Activated CD4-positive, alpha-beta T cell treated with anti-CD3 and anti-CD28 coated beads, Interleukin-2, Interleukin-6, amounts not matched to agents 100 ng/mL and 50 ng/mL, durations not matched to agents 16 hours and 8 hours (primary cell): ENCODE data around the gene SACS.
A peak's percentile ranks its signal among the peaks of the same experiment; 100 is the strongest.
"Not testable (repeated sequence)": the region's sequence is repeated elsewhere in the genome, so short reads cannot be mapped to it uniquely, and the experiment has no call there.

ENCODE experiments used
- DNase-seq: peaks from one replicate; pipeline ENCODE4 v3.0.0-alpha.2; 2020

Gene SACS

DNA sequence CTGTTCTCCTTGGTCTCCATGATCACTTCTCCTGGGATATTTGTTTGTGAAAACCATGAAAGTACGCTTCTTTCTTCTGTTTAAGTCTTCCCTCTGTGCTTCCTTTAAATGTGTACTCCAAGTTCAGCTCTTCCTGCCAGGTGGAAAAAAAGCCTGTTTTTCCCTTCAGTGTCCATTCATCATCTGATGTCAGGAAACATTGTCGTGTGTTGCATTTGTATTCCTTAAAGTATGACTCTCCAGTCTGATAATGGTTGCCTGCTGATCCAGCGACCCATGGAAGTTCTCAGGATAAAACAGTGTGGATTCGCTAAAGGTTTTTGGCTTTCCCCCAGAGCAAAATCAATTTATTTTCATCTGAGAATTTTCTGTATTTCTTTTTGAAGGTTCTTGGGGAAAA lies 22.3 kb downstream of the SACS start:
- no peak for DNase-seq

- no peak for DNase-seq
Observed at GRCh38 chr13:23408026-23408425, 25.5 kb downstream of the SACS start.

DNA sequence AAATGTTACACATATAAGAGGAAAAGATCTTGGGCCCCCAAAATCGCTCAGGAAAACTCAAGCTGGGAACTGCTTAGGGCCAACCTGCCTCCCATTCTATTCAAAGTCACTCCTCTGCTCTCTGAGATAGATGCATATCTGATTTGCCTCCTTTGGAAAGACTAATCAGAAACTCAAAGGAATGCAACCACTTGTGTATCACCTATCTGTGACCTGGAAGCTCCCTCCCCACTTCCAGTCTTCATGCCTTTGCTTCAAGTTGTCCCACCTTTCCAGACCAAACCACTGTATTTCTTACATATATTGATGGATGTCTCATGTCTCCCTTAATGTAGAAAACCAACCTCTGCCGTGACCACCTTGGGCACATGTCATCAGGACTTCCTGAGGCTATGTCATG lies 32.3 kb downstream of the SACS start:
- not testable (repeated sequence) for DNase-seq

GRCh38 chr13:23399347-23399746 lies 34.2 kb downstream of the SACS start:
- DNase-seq, result no peak

GRCh38 chr13:23394821-23395220 lies 38.7 kb downstream of the SACS start:
- no peak for DNase-seq

- DNase-seq, result no peak
Observed at GRCh38 chr13:23392925-23393645, 40.4 kb downstream of the SACS start.

DNA sequence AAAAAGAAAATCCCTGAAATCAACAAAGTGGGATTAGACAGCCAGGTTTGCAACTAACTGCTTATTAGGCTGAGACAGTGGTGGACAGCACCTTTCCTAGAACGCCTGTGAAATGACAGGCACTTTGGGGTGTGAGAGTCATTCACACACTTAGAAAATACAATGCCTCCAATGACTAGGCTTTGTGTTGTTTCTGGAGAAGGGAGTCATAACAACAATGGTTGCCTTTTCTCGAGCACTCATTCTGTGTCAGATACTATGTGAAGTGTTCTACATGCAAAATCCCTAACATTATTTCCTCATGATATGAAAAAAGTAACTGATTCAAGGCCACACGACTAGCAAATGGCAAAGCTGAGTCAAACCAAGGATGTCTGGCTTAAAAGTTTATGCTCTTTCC lies 41.2 kb downstream of the SACS start:
- DNase-seq, result no peak

- no peak for DNase-seq
Observed at GRCh38 chr13:23391752-23392151, 41.8 kb downstream of the SACS start.

- peak; percentile 76 for DNase-seq
Observed at GRCh38 chr13:23386533-23386932, 47.0 kb downstream of the SACS start.

DNA sequence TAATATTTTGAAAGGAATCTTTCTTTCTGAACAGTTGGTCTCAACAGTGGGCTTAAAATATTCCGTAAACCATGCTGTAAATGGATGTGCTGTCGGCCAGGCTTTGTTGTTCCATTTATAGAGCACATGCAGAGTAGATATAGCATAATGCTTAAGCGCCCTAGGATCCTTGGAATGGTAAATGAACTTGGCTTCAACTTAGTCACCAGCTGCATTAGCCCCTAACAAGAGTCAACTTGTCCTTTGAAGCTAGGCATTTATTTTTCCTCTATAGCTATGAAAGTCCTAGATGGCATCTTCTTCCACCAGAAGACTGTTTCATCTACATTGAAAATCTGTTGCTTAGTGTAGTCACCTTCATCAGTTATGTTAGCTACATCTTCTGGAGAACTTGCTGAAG lies 47.6 kb downstream of the SACS start:
- no peak for DNase-seq

DNA sequence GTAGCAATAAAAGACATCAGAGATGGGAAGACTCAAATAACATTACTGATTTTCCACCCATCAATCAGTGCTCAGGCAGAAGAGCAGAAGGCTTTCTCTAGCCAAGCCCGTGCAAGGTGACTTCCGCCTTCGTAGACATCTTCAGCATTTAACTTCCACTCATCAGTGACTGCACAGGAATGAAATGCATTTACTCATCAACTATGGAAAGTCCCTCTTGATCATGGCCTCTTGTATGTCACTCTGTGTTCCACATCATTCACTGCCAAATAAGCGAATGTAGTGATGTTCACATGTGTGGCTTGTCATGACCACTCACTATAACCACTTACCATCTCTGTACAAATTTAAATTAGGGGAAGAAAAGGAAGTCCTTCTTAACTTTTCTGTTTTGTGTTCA lies 49.4 kb downstream of the SACS start:
- peak; percentile 34 for DNase-seq

DNA sequence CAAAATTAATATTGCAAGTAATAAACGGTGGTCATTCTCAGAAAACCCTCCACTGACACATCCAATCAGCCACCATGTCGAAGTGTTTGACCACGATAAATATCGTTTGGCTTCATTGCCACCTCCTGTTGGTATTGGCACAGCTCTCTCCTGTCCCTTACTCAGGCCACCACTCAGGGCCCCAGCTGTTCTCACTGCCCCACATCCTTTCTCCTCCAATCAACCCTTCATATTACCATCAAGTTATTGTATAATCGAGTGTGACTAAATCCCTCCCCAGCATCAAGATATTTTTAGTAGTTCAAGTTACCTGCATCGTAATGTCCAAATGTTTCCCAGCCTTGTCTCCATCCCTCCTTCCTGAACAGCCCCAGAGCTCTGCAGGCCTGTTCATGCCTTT lies 50.4 kb downstream of the SACS start:
- no peak for DNase-seq

DNA sequence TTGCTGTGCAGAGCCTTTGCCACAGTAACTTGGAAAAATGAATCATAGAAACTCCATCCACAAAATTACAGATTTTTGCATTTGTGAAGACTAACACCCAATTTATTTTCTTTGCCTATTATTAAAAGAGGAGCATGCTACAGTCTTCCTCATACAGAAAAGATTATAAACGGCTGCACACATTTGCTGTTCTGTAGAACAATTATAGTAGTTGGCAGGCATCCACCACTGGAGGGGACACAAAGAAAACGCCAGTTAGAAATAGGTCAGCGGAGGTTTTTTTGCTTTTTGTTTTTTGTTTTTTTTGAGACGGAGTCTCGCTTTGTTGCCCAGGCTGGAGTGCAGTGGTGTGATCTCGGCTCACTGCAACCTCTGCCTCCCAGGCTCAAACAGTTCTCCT lies 51.6 kb downstream of the SACS start:
- no peak for DNase-seq

DNA sequence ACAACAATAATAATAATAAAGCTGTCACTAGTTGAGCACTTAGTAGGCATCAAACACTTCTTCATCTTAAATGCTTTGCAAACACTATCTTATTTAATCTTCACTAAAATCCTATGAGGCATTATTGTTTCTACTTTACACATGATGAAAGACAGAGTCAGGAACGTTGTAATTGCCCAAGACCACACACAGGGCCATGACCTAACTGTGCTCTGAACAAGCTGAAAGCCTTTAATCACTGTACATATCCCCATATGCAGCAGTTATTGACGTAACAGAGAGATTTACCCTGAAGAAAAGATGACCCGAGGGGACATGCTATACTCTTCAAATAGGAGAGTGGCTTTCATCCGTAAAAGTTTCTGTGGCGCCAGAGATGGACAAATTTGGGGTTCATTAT lies 53.0 kb downstream of the SACS start:
- DNase-seq, result no peak

DNA sequence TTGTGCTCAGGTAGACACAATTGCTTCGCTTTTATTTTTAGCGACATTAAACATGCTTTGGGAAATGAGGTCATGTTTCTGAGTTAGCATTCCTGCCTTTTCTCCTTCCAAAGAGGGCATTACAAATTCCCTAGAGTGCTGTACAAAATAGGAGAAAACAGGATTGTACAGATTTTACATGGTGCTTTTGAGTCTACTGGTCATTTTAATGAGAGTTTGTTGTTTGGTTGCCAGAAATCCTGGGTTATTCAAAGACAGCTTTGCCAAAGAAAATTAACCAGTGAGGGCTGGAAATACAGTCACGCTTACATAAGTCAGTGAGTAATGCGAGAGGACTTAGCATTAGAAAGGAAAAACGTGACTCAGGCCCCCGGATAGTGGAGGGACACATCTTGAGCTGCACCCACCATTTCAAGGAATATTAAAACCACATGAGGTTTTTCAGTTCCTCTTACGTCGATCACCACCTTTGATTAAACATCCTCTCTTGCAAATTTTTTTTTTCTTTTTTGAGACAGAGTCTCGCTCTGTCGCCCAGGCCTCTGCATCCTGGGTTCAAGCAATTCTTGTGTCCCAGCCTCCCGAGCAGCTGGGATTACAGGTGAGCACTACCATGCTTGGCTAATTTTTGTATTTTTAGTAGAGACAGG lies 55.4 kb downstream of the SACS start:
- DNase-seq, result peak; percentile 72

GRCh38 chr13:23377579-23377978 lies 55.9 kb downstream of the SACS start:
- DNase-seq, result no peak

GRCh38 chr13:23375001-23375971 lies 58.2 kb downstream of the SACS start:
- peak; percentile 98 for DNase-seq

DNA sequence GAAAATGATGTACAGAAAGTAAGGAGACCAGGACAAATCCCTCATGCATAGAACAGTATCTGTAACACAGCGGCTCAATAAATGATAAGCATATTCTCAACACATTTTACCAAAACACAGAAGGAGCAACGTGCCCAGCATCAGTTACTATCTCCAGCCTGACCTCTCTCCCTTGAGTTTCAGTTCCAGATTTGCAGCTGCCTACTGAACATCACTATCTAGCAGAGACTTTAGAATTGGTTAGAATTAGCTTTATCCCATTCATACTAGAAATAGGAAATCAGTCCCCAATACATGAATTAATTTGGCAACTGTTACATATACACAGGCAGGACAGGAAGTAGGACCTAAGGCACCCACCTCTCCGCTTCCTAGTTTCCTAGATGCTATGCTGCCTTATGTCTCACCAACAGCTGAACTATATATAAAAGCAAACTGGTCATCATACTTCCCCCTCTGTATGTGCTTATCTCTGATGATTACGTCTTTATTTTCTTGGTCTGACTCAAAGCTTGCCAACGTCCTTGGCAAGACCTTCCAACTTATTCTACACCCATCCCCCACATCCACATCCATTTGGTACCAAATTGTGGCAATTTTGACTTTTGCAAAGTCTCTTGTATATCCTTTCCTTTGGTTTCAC lies 61.1 kb downstream of the SACS start:
- peak; percentile 25 for DNase-seq

DNA sequence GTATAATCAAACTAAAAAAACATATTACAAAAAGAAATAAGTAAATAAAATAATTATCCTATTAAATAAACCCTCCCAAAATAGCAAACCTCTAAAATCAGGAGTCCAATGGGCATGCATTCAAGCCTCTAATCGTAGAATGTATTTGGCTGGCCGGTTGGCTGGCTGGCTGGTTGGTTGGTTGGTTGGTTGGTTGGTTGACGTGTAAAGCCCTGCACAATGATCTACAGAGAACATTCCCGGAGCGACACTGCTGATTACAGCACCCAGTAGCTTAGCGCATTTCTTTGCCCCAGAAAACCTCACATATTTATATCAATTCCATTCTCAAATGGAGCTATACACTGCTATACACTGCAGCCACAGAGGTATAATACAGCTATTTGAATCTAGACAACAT lies 65.6 kb downstream of the SACS start:
- DNase-seq, result no peak

DNA sequence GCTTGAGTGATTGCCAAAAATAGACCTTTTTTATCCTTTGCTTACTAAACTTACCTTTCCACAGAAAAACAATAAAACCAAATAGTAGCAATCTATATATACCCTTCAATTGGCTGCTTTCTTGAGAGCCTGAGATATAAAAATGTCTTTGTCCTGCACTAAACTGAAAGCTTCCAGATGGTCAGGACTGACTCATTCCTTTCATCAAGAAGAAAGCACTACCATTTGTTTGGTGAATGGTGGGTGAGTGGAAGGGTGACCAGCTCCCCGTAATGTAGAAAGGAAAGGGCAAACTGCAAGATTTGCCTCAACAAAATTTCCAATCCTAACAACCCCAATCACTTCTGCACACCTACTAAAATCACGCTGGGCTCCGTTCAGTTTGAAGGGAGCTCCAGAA lies 67.8 kb downstream of the SACS start:
- no peak for DNase-seq

DNA sequence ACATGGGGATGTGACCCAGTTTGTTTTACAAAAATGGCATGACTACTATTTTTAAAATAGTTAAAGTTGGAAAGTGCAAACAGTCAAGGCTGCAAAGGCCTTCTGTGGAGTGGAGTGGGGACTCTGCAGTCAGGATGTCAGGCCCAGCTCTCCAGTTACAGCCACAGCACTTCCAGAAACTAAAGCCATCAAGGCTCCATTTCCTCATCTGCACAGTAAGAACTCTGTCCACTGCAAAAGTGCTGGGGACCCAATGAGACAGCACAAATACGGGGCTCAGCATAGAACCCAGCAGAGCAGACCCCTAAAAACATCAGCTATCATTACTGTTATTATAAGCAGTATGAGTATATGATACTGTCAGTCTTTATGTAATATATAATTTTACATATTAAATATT lies 73.6 kb downstream of the SACS start:
- no peak for DNase-seq

DNA sequence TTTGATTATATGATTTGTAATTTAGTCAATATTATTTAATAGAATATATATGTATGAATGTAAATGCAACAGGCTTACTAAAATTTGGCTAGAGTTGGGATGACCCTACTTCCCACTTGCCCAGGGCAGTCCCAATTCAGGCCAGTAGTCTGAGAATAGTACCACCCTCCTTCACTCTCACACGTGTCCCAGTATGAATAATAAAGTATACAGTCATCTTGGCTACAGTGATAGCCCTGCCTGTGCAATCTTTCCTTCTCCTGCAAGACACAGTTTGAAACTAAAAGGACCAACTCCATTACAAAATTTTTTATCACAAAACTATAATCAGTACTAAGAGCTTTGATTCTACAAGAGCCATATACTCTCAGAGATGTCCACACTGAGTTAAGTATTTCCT lies 76.2 kb downstream of the SACS start:
- DNase-seq, result no peak

GRCh38 chr13:23356368-23356767 lies 77.1 kb downstream of the SACS start:
- no peak for DNase-seq
